Right lobe of liver (tissue), 4 donors: Measurements from ENCODE around the gene ITPRID1.

Source experiments
- CTCF ChIP-seq, 4 donors: fragments of 200-600 bp in 3 of 4; fragments of 450-650 bp in 1 of 4; IDR thresholded peaks; one replicate each; pipeline versions ENCODE4 v1.5.1 to v1.8.0; 2016 to 2022; ENCODE audit warnings: antibody characterized with exemption in 4 of 4, mild to moderate bottlenecking in 2 of 4
- POLR2A ChIP-seq: fragments of 450-650 bp; IDR thresholded peaks from one replicate; pipeline ENCODE4 v1.6.1; 2017; ENCODE audit warnings: antibody characterized with exemption, mild to moderate bottlenecking
- donor health status: DM: no; HTN: no; CAD: no.
- donor health status: DM: no; HTN: no; CAD: no.
- donor health status: DM: no; HTN: yes; CAD: no.

- no peak for TF ChIP-seq CTCF (IDR thresholded peaks at IDR 0.05)
- no peak for TF ChIP-seq POLR2A
Measured at GRCh38 chr7:31652063-31652326, 138.1 kb downstream of the ITPRID1 start.
